Testis (tissue), 2 donors: ENCODE results near the gene AGBL4.

Experiments used
- CTCF ChIP-seq, 3 experiments: fragments of 450-650 bp in 2 of 3; fragments of 200-600 bp in 1 of 3; sonication (generic) in 1 of 3; IDR thresholded peaks; one replicate each; pipeline ENCODE4 v1.5.1; 2016 to 2019; ENCODE audit warnings: antibody characterized with exemption in 3 of 3, mild to moderate bottlenecking in 2 of 3, moderate library complexity in 1 of 3
- POLR2A ChIP-seq: fragments of 450-650 bp; IDR thresholded peaks from one replicate; pipeline ENCODE4 v1.6.1; 2017; ENCODE audit warnings: antibody characterized with exemption, mild to moderate bottlenecking, moderate library complexity

GRCh38 chr1:49293016-49293415, 730.7 kb downstream of the AGBL4 start:
- TF ChIP-seq CTCF (IDR thresholded peaks at IDR 0.05) (no peak), POLR2A (no peak)
